ENCODE results near the gene SLC25A11. TPM values are rescaled to one million over a fixed set of nuclear protein-coding genes. Genes with fewer than 3 reads are reported as not detected.

SLC25A11 gene
- total and polyA plus RNA-seq, 2 donors (not counting 3 experiments of a cell fraction or from before 2014, with no cell fraction given): 58.2 to 95.2 TPM

DNA sequence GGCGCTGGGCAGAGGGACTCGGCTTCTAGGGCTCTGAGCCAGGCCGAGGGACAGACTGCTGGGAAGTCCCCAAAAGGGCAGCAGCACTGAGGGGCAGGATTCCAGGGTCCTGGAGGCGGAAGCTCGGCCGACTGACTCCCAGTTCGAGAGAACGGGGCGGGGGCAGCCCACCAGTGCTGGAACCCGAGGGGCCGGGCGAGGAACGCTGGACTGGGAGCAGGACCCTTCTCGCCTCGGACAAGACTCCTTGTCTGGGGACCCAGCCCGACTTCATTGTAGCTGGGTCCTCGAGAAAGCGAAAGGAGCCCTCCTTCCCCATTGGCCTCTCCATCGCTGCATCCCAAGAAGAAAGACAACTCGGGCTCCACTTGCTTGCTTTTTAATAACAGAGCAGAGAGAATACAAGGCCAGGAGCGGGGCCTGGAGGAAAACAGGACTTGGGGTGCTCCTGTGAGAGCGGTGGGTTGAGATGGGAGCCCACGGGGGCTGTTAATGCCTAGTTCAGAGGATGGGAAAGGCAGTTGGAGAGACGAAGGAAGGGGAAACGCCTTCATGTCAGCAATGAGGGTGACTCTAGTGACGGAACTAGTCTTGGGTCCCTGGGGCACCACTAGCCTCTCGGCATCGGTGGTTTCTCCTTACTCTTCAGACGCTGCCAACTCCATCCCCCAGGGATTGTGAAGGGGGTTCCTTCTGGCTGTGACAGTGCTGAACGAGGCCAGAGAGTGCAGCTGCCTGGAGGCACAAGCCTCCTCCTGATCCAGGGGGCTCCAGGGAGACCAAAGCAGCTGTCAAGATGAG lies 48.1 kb upstream of the SLC25A11 start:
- FAIRE-seq: no peak
- H3K9ac ChIP-seq (replicated peaks; ENCODE audit: extremely low read depth, insufficient read depth, low read length): peak overlapping the region; percentile 52
- intact Hi-C loops (cut with micrococcal nuclease): loop anchor here (1.0 to 2.0 kb wide), 4 partner anchors 9 to 79 kb away; partner anchors contain the start of genes INCA1, KIF1C, RNF167 and SLC25A11

DNA sequence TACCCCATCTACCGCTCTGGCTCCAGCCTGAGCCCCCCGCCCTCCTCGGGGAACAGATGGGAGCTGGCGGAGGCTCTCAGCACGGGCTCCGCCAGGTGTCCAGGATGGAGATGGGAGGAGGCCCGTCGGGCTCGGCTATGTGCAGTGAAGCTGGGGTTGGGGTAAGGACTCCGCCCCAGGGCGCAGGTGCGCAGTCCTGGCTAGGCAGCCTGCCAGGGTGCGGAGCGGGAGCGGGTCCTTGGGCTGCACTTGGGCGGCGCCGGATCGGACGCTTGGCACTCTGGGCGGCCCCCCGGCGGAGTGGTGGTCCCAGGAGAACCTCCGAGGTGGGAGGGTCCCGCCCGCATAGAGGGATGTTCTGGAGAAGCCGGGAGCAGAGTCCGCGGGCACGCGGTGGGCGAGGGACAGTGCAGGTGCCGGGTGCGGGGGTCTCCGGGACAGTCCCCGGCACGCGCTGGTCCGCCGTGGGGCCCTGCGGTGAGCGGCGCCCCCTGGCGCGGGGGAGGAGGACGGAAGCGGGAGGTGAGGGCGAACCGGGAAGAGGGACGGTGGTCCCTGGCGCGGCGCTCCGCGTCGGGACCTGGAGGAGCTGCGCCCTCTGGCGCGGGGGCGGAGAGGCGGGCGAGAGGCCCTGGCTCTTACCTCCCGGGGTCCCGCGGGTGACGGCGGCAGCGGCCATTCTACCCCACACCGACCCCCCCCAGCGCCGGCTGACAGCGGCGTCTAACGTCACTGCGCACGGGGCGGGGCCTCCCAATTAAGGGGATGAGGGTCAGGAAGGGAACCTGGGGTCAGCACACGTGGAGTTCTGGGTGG lies 47.3 kb upstream of the SLC25A11 start, which contains the start of gene CAMTA2:
TSS of gene CAMTA2 (minus strand) at position 725 of the 816 bp plus-strand sequence. CDS start 1,453 bp downstream, outside the sequence.
- Histone ChIP-seq H2AFZ (ENCODE audit: low read depth, low read length) (peak within 1 kb of the TSS; percentile 96), H3K36me3 (ENCODE audit: control insufficient read depth in 2 of 2, extremely low read depth in 1 of 2, insufficient read depth in 2 of 2, low read length in 2 of 2) (peaks cover 2 to 9% of the 10 kb centered on the region in 2 experiments), H3K9me3 (replicated peaks; ENCODE audit: control insufficient read depth, insufficient read depth, low read length) (no peaks in the 10 kb centered on the region), H3K4me3 (replicated peaks in 1 of 3; ENCODE audit: insufficient read depth in 1 of 3, low read depth in 1 of 3, low read length in 3 of 3) (peak within 1 kb of the TSS; percentile 58 to 76 (median 60)), H3K79me2 (ENCODE audit: control insufficient read depth, insufficient read depth, low read length) (peaks cover 18% of the 10 kb centered on the region), H3K4me1 (ENCODE audit: control insufficient read depth, extremely low read depth, insufficient read depth, low read length) (peaks cover 24% of the 10 kb centered on the region), H4K20me1 (replicated peaks; ENCODE audit: control insufficient read depth, extremely low read depth, insufficient read depth, low read length) (no peaks in the 10 kb centered on the region), H3K4me2 (ENCODE audit: insufficient read depth, low read length) (peak within 1 kb of the TSS; percentile 84), H3K9ac (replicated peaks; ENCODE audit: extremely low read depth, insufficient read depth, low read length) (peak within 1 kb of the TSS; percentile 52), H3K27me3 (ENCODE audit: control insufficient read depth in 2 of 2, insufficient read depth in 2 of 2, low read length in 2 of 2) (no peaks in the 10 kb centered on the region), H3K9me1 (replicated peaks; ENCODE audit: control insufficient read depth, extremely low read depth, insufficient read depth, low read length) (no peaks in the 10 kb centered on the region), H3K27ac (ENCODE audit: insufficient read depth, low read depth, low read length) (peak within 1 kb of the TSS; percentile 66)
- dilution Hi-C loops (cut with MboI; ENCODE audit: extremely low pct_ligation_motif_present, low sequenced_read_pairs): no loop called here
- CTCF ChIA-PET: interaction anchor here (0.6 to 4.6 kb wide), 23 partner anchors 8 to 452 kb away, joined by 3 to 50 read pairs (median 4); partner anchors contain the start of genes INCA1, KIF1C, RNF167 and SLC25A11
- DNase-seq (ENCODE audit: low read depth, low spot score) (peak; percentile 83), FAIRE-seq (peak; percentile 89)
- BruUV-seq (replicated peaks): TSS peak; percentile 38
- POLR2A ChIA-PET: interaction anchor here (0.9 kb wide), 1 partner anchor 10 kb away, joined by 4 read pairs; the partner anchor contains the start of genes INCA1 and KIF1C
- TF ChIP-seq, protein P1, sequence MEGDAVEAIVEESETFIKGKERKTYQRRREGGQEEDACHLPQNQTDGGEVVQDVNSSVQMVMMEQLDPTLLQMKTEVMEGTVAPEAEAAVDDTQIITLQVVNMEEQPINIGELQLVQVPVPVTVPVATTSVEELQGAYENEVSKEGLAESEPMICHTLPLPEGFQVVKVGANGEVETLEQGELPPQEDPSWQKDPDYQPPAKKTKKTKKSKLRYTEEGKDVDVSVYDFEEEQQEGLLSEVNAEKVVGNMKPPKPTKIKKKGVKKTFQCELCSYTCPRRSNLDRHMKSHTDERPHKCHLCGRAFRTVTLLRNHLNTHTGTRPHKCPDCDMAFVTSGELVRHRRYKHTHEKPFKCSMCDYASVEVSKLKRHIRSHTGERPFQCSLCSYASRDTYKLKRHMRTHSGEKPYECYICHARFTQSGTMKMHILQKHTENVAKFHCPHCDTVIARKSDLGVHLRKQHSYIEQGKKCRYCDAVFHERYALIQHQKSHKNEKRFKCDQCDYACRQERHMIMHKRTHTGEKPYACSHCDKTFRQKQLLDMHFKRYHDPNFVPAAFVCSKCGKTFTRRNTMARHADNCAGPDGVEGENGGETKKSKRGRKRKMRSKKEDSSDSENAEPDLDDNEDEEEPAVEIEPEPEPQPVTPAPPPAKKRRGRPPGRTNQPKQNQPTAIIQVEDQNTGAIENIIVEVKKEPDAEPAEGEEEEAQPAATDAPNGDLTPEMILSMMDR (IDR thresholded peaks at IDR 0.05; ENCODE audit: extremely low read depth in 1 of 2, insufficient read depth in 1 of 2, low read depth in 1 of 2, low read length in 2 of 2): peak; percentile 64 to 81
- peak; percentile 70 for TF ChIP-seq POLR2A (IDR thresholded peaks at IDR 0.05; ENCODE audit: low read depth, low read length)
- no peak for TF ChIP-seq FOS (IDR thresholded peaks at IDR 0.05; ENCODE audit: borderline replicate concordance, insufficient read depth, low read length)
- TF ChIP-seq, protein P2, sequence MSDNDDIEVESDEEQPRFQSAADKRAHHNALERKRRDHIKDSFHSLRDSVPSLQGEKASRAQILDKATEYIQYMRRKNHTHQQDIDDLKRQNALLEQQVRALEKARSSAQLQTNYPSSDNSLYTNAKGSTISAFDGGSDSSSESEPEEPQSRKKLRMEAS (IDR thresholded peaks at IDR 0.05; ENCODE audit: insufficient read depth, insufficient read length): no peak
- peak; percentile 74 for TF ChIP-seq POLR2AphosphoS5 (IDR thresholded peaks at IDR 0.05; ENCODE audit: insufficient read depth, low read depth, low read length)
- TF ChIP-seq MYC (IDR thresholded peaks at IDR 0.05; ENCODE audit: low read depth, low read length): peak; percentile 34
- no peak for TF ChIP-seq GATA2 (IDR thresholded peaks at IDR 0.05; ENCODE audit: insufficient read depth, insufficient read length, low read depth, low read length)
- TF ChIP-seq JUN (IDR thresholded peaks at IDR 0.05; ENCODE audit: borderline replicate concordance, insufficient read depth, insufficient read length, low read depth): no peak
- no peak for TF ChIP-seq EZH2 (IDR thresholded peaks at IDR 0.05; ENCODE audit: borderline replicate concordance, low read depth, low read length, severe bottlenecking)
- intact Hi-C loops (cut with micrococcal nuclease): loop anchor here (1.0 to 2.0 kb wide), 5 partner anchors 10 to 78 kb away; partner anchors contain the start of genes INCA1, KIF1C, RNF167 and SLC25A11

More for the DNA sequence above, 48.1 kb upstream of the SLC25A11 start:
- POLR2A ChIA-PET: interaction anchor here (0.9 kb wide), 1 partner anchor 9 kb away, joined by 4 read pairs; the partner anchor contains the start of genes INCA1 and KIF1C
- Histone ChIP-seq H3K4me2 (ENCODE audit: insufficient read depth, low read length) (peak overlapping the region; percentile 84), H3K36me3 (ENCODE audit: control insufficient read depth in 2 of 2, extremely low read depth in 1 of 2, insufficient read depth in 2 of 2, low read length in 2 of 2) (peaks cover 2 to 3% of the 10 kb centered on the region in 2 experiments), H3K4me1 (ENCODE audit: control insufficient read depth, extremely low read depth, insufficient read depth, low read length) (peaks cover 21% of the 10 kb centered on the region), H2AFZ (ENCODE audit: low read depth, low read length) (peak overlapping the region; percentile 96), H3K27ac (ENCODE audit: insufficient read depth, low read depth, low read length) (peak overlapping the region; percentile 66), H3K4me3 (replicated peaks in 1 of 3; ENCODE audit: insufficient read depth in 1 of 3, low read depth in 1 of 3, low read length in 3 of 3) (peak overlapping the region; percentile 58 to 76 (median 60)), H3K9me1 (replicated peaks; ENCODE audit: control insufficient read depth, extremely low read depth, insufficient read depth, low read length) (no peaks in the 10 kb centered on the region), H3K27me3 (ENCODE audit: control insufficient read depth in 2 of 2, insufficient read depth in 2 of 2, low read length in 2 of 2) (no peaks in the 10 kb centered on the region), H3K79me2 (ENCODE audit: control insufficient read depth, insufficient read depth, low read length) (peaks cover 18% of the 10 kb centered on the region), H4K20me1 (replicated peaks; ENCODE audit: control insufficient read depth, extremely low read depth, insufficient read depth, low read length) (no peaks in the 10 kb centered on the region), H3K9me3 (replicated peaks; ENCODE audit: control insufficient read depth, insufficient read depth, low read length) (no peaks in the 10 kb centered on the region)
- CTCF ChIA-PET: interaction anchor here (0.6 to 4.6 kb wide), 20 partner anchors 9 to 256 kb away, joined by 3 to 50 read pairs (median 4); partner anchors contain the start of genes INCA1, KIF1C and SPAG7
- TF ChIP-seq POLR2AphosphoS5 (IDR thresholded peaks at IDR 0.05; ENCODE audit: insufficient read depth, low read depth, low read length): peak; percentile 28
- no peak for TF ChIP-seq EZH2 (IDR thresholded peaks at IDR 0.05; ENCODE audit: borderline replicate concordance, low read depth, low read length, severe bottlenecking)
- no peak for DNase-seq (ENCODE audit: low read depth, low spot score)
- dilution Hi-C loops (cut with MboI; ENCODE audit: extremely low pct_ligation_motif_present, low sequenced_read_pairs): no loop called here
- BruUV-seq (replicated peaks): TSS peak; percentile 44
